H1 (cell line): Measurements from ENCODE around the gene ZNF667. TPM values are rescaled to one million over a fixed set of nuclear protein-coding genes. Genes with fewer than 3 reads are reported as not detected.

Source experiments
- GABPA ChIP-seq: IDR thresholded peaks from 2 replicates; pipeline ENCODE4 v1.6.1; 2011; ENCODE audit warnings: mild to moderate bottlenecking, low read length, moderate library complexity, borderline replicate concordance; ENCODE audit not compliant: insufficient read depth
- polyA plus RNA-seq, 7 experiments: library from polyadenylated mRNA; depleted of rRNA in 3 of 7; stranded (reverse) in 5 of 7; unstranded in 2 of 7; fragments of >200 nt in 5 of 7; fragments of 200-250 nt in 2 of 7; gene quantifications; 1 replicate in 5 of 7; 2 replicates in 1 of 7; 4 replicates in 1 of 7; pipeline versions ENCODE4 v1.2.1 to v1.2.3, GENCODE V29; 2011 to 2013; ENCODE audit warnings: missing spikeins in 2 of 7, mixed read lengths in 2 of 7
- total RNA-seq: library from RNA; stranded (reverse); fragmentation: NEBNext Ultra II Directional; extraction: Animal tissue kit (Norgen Biotek cat#: 25700); gene quantifications from 2 replicates; pipeline ENCODE4 v1.2.1, GENCODE V29; 2021

ZNF667 gene
- total and polyA plus RNA-seq, 2 of the 8 experiments (the other 6 are each of a cell fraction or from before 2014, with no cell fraction given), result 4.4 to 10.7 TPM

GRCh38 chr19:56398809-56399208 is 78.3 kb downstream of the ZNF667 start (continued):
- no peak for TF ChIP-seq GABPA
